Measurements from ENCODE around the gene FABP2.
"Not testable (repeated sequence)": the region's sequence is repeated elsewhere in the genome, so short reads cannot be mapped to it uniquely, and the experiment has no call there.

Gene FABP2

GRCh38 chr4:119281393-119281792 is 40.5 kb downstream of the FABP2 start:
- TF ChIP-seq MAX (IDR thresholded peaks at IDR 0.05; ENCODE audit: low read depth, low read length), result no peak
- no peak for DNase-seq (ENCODE audit: low read depth)
- no peak overlapping the region for H3K4me3 ChIP-seq (ENCODE audit: low read depth, low read length)

- not testable (repeated sequence) for DNase-seq (ENCODE audit: low read depth); H3K4me3 ChIP-seq (ENCODE audit: low read depth, low read length)
These were observed 42.0 kb downstream of the FABP2 start for GRCh38 chr4:119279945-119280344.

GRCh38 chr4:119279541-119279940 is 42.4 kb downstream of the FABP2 start:
- H3K4me3 ChIP-seq (ENCODE audit: low read depth, low read length); DNase-seq (ENCODE audit: low read depth): not testable (repeated sequence)

GRCh38 chr4:119271361-119272085 is 50.4 kb downstream of the FABP2 start:
- no peak for DNase-seq (ENCODE audit: low read depth)
- no peak for TF ChIP-seq CTCF (IDR thresholded peaks at IDR 0.05; ENCODE audit: low read depth, low read length)
- no peak for TF ChIP-seq MYC (IDR thresholded peaks at IDR 0.05; ENCODE audit: low read depth, low read length)
- no peak for TF ChIP-seq POLR2A (IDR thresholded peaks at IDR 0.05; ENCODE audit: extremely low read depth, insufficient read length)
- TF ChIP-seq MAX (IDR thresholded peaks at IDR 0.05; ENCODE audit: low read depth, low read length), result no peak
- no peak overlapping the region for H3K4me3 ChIP-seq (ENCODE audit: low read depth, low read length)

GRCh38 chr4:119268466-119268865 is 53.5 kb downstream of the FABP2 start:
- no peak for TF ChIP-seq MYC (IDR thresholded peaks at IDR 0.05; ENCODE audit: low read depth, low read length)
- no peak for TF ChIP-seq POLR2A (IDR thresholded peaks at IDR 0.05; ENCODE audit: extremely low read depth, insufficient read length)
- no peak for TF ChIP-seq MAX (IDR thresholded peaks at IDR 0.05; ENCODE audit: low read depth, low read length)
- no peak for TF ChIP-seq CTCF (IDR thresholded peaks at IDR 0.05; ENCODE audit: low read depth, low read length)
- no peak for DNase-seq (ENCODE audit: low read depth)

More at GRCh38 chr4:119268466-119268865, 53.5 kb downstream of the FABP2 start:
- no peak overlapping the region for H3K4me3 ChIP-seq (ENCODE audit: low read depth, low read length)

All from NB4 (cell line).